Liver (tissue), 3 donors: ENCODE data around the gene AKTIP.

Experiments used
- CTCF ChIP-seq: fragments of 150-350 bp; IDR thresholded peaks from 2 replicates; pipeline ENCODE4 v1.5.1; 2017; ENCODE audit warnings: improper control_type of control experiment, low read depth, low read length; ENCODE audit not compliant: missing input control
- HNF4A ChIP-seq, 2 donors: conservative IDR thresholded peaks; 2 replicates each; pipeline ENCODE4 v1.6.1; 2016; ENCODE audit warnings: antibody characterized with exemption in 2 of 2, mild to moderate bottlenecking in 2 of 2
- JUND ChIP-seq, 2 donors: IDR thresholded peaks; 2 replicates each; pipeline ENCODE4 v1.6.1; 2016; ENCODE audit warnings: antibody characterized with exemption in 2 of 2
- MAX ChIP-seq: IDR thresholded peaks from 2 replicates; pipeline ENCODE4 v1.6.1; 2016; ENCODE audit warnings: antibody characterized with exemption
- NR2F2 ChIP-seq: IDR thresholded peaks from 2 replicates; pipeline ENCODE4 v1.6.1; 2016; ENCODE audit warnings: antibody characterized with exemption
- RAD21 ChIP-seq, 2 donors: IDR thresholded peaks; 2 replicates each; pipeline ENCODE4 v1.6.1; 2016; ENCODE audit warnings: antibody characterized with exemption in 2 of 2, mild to moderate bottlenecking in 2 of 2
- REST ChIP-seq: IDR thresholded peaks from 2 replicates; pipeline ENCODE4 v1.6.1; 2016; ENCODE audit warnings: antibody characterized with exemption, mild to moderate bottlenecking
- SP1 ChIP-seq: IDR thresholded peaks from 2 replicates; pipeline ENCODE4 v1.6.1; 2018; ENCODE audit warnings: antibody characterized with exemption, mild to moderate bottlenecking
- TAF1 ChIP-seq: conservative IDR thresholded peaks from 2 replicates; pipeline ENCODE4 v1.6.1; 2016; ENCODE audit warnings: antibody characterized with exemption, mild to moderate bottlenecking
- ZBTB33 ChIP-seq: IDR thresholded peaks from 2 replicates; pipeline ENCODE4 v1.6.1; 2016; ENCODE audit warnings: antibody characterized with exemption
- donor health status: healthy.
- donor health status: healthy.

- no peak for TF ChIP-seq REST
- TF ChIP-seq CTCF: no peak
- TF ChIP-seq JUND (IDR thresholded peaks at IDR 0.05): no peak
- TF ChIP-seq NR2F2: peak; percentile 47
- no peak for TF ChIP-seq HNF4A (conservative IDR thresholded peaks at IDR 0.05)
- no peak for TF ChIP-seq TAF1
- no peak for TF ChIP-seq MAX
- peak; percentile 26 for TF ChIP-seq SP1
- no peak for TF ChIP-seq ZBTB33
- no peak for TF ChIP-seq RAD21 (IDR thresholded peaks at IDR 0.05)
These were observed 12.2 kb upstream of the AKTIP start for GRCh38 chr16:53515259-53515658.
